Stimulated activated CD4-positive, alpha-beta T cell treated with anti-CD3 and anti-CD28 coated beads, Interleukin-4, amount 100 ng/mL, for 48 hours (primary cell): ENCODE data around the gene ATAD2B.

Experiments
- DNase-seq, 2 donors: peaks; one replicate each; pipeline ENCODE4 v3.0.0-alpha.2; 2020; ENCODE audit warnings: low read depth in 2 of 2

ATAD2B gene

DNA sequence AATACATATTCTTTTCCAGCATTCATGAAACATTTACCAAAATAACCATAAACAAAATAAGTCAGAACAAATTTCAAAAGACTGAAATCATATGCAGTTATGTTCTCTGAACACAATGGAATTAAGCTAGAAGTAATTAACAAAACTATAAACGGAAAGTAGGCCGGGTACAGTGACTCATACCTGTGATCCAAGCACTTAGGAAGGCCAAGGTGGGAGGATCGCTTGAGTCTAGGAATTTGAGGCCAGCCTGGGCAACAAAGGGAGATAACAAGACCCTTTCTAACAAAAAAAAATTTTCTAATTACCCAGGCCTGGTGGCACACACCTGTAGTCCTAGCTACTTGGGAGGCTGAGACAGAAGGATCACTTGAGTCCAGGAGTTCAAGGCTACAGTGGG, 14.9 kb downstream of the ATAD2B start:
- no peak for DNase-seq

DNA sequence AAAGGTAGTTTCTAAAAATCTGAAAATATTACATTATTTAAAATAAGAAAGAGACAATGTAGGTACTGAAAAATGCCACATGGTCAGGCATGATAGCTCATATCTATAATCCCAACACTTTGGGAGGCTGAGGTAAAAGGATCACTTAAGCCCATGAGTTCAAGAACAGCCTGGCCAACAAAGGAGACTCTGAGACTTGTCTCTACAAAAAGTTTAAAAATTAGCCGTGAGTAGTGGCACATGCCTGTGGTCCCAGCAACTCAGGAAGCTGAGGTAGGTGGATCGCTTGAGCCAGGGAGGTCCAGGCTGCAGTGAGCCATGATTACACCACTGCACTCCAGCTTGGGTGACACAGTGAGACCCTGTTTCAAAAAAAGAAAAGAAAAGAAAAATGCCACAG, 21.8 kb downstream of the ATAD2B start:
- no peak for DNase-seq

DNA sequence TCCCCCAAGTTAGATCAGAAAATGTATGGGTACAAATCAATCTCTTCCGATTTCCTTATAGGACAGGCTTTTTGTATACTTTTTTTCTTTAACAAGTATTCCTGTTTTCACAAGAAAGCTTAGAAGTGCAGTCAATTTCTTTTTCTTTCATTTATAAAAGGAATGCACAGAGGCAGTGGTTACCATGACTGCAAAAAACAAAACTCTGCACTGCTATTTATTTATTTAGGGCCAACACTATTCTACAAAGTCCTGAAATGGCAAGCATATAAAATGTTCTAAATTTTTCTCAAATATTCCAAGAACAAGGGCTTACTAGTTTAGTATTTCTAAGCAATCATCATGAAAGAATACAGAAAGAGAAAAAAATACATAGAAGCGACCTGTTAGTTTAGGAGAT, 22.2 kb downstream of the ATAD2B start:
- DNase-seq: no peak

DNA sequence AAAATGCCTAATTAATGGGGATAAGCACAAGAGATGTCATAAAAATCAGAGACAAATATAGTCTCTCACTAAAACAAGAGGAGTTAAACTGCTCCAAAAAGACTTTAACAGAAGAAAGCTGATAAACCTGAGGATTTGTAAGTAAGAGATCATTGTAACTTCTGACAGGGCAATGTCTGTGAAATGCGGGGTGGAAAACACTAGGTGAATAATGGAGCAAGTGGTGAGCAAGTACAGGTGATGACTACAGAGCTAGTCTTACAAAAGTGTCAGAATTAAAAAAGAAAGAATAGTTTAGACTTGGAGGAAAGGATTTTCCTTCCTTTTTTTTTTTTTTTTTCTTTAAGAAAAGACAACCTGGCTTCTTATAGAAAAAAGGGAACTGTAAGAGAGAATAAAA, 22.7 kb downstream of the ATAD2B start:
- no peak for DNase-seq

DNA sequence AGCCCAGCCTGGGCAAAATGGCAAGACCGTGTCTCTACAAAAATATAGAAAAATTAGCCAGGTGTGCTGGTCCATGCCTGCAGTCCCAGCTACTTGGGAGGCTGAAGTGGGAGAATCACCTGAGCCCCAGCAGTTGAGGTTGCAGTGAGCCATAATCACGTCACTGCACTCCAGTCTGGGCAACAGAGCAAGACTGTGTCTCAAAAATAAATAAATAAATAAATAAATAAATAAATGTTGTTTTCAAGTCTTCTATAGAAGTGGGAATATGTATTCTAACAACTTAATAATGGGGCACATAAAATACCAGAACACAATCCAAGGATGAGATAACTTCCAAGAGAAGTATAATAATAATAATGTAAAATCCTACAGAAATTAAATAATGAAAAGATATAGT, 23.9 kb downstream of the ATAD2B start:
- no peak for DNase-seq

DNA sequence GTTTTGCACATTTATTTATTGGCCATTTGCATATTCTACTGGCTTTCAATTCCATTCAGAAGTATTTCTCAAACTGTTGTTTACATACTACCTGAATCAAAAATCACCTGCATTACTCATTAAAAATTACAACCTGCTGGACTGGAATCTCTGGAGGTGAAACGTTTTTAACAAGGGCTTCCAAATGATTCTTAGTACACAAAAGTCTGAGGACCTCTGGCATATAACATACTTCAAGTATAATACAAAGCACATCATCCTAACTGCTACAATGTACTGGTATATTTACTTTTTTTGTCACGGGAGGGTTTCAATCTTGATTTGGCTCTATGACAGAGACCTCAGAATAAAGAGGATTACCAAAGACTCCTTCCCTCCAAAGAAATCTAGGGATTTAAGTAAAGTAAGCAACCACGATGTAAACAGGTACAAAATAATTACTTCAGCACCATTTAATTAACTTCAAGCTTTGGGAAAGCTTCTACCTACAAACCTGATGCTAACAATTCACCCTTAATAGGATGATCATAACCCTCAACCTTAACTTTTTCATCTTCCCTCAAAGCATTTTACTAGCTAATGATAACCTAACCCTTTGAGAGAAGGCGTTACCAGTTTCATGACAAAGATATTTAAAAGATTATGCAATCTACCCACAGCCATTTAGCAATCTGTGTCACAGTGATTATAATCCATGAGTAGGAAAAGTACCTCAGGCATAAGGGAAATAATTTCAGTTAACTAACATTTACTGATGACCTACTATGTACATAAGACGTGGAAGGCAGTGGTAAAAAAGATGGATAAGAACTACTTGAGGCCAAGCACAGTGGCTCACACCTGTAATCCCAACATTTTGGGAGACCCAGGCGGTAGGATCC, 24.7 kb downstream of the ATAD2B start:
- no peak for DNase-seq

DNA sequence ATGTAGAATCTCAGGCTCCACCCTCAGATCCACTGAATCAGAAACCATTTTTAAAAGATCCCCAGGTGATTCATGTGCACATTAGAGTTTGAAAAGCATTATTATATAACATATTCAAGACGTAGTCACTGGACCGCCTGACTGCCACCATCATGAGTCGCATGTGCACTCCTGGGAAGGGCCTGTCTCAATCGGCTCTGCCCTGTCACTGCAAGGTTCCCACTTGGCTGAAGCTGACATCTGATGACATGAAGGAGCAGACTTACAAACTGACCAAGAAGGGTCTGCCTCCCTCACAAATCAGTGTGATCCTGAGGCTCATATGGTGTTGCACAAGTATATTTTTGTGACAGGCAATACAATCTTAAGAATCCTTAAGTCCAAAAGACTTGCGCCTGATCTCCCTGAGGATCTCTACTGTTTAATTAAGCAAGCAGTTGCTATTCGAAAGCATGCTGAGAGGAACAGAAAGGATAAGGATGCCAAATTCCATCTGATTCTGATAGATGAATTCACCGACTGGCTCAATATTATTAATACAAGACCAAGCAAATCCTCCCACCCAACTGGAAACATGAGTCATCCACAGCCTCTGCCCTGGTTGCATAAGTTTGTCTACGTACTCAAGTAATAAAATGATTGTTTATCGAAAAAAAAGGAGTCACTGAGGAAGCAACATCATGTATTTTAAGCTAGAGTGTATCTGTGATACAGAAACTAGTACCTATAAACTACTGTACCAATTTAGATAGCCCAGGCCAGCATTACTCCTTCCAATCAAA, 26.2 kb downstream of the ATAD2B start:
- no peak for DNase-seq

DNA sequence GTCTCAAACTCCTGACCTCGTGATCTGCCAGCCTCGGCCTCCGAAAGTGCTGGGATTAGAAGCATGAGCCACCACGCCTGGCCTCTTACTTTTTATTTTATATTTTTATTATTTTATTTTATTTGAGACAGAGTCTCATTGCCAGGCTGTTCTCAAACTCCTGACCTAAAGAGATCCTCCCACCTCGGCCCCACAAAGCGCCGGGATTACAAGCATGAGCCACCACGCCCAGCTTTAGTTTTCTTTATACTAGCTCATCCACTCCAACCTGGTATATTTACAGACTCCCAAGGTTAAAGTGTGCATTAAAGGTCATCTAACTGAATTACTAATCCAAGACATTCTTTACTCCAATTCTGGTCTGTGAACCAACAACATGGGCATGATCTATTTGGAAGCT, 26.8 kb downstream of the ATAD2B start:
- DNase-seq: no peak

DNA sequence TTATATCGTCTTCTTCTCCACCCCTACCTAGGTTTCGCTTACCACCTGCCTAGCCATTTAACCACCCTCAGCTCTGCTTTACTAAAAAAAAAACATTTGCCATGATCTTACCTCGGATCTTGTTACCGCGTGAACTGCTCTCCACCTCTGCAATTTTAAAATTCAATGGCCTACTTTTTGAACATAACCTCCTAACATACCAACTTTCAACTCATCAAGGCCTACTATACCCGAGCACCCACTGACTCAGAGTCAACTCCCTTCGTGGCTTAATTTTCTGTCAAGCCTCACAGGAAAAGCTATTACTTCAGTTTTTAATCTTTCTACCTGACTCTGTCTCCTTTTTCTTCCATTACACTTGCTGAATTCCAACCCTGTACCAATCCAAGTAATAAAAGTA, 55.7 kb downstream of the ATAD2B start:
- no peak for DNase-seq

DNA sequence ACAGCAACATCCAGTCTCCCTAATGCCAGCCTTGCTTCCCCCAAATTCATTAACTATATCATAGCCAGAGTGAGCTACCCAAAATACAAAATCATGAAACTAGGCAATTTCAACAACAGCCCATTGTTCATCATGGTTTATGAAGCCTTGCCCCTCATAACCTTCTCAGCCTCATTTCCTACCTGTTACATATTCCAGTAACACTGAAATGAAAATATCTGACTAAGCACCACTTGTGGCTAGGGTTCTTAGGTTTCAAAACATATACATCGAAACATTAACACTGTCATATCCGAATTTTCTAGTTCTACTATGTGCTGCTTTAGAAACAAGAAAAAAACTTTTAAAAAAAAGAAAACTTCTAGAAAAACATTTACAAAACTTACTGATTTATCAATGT, 59.5 kb downstream of the ATAD2B start:
- DNase-seq: no peak

DNA sequence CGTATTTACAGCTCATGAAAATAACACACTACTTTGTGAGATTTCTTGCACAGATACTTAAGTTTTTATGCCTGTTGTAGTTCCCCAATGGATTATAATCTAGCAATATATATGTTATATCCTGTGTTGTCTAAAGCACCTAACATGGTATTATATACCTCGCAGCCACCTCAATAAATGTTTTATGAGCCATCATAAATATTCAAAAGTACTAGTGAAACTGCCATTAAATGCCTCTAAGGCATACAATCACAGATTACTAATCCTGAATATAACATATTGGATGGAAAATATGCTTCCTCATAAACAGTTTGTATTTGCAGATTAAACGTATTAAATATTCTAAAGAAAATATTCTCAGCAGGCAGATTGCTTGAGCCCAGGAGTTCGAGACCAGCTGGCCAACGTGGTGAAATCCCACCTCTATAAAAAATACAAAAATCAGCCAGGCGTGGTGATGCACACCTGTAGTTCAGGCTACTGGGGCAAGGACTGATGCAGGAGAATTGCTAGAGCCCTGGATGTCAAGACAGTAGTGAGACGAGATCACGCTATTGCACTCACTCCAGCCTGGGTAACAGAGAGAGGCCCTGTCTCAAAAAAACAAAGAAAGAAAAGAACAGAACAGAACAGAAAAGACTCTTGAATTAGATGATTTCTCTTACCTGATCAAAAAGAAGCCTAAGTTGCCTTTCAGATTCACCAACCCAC, 64.1 kb downstream of the ATAD2B start:
- no peak for DNase-seq

DNA sequence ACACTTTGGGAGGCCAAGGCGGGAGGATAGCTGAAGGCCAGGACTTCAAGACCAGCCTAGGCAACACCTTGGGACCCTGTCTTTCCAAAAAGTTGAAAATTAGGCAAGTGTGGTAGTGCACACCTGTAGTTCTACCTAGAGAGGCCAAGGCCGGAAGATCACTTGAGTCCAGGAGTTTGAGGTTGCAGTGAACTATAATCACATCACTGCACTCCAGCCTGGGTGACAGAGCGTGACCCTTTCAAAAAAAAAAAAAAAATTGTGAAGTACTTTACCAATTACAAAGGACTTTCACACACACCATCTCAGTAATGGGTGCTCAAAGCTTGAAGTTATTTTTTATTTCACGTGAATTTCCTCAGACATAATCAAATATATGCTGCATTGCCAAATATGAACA, 65.0 kb downstream of the ATAD2B start:
- DNase-seq: no peak

DNA sequence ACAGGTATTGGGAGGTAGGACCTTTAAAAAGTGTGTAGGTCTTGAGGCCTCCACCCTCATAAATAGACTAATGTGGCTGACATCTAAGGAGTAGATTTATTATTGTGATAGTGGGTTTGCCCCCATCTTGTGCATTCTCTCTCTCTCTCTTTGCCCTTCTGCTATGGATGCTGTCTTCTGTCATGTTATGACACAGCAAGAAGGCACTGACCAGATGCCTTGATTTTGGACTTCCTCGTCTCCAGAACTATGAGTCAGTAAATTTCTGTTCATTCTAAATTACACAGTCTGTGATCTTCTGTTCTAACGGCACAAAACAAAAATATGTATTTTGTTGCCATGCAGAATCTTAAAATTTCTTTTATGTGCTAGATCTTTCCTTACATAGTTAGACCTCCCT, 66.9 kb downstream of the ATAD2B start:
- no peak for DNase-seq

DNA sequence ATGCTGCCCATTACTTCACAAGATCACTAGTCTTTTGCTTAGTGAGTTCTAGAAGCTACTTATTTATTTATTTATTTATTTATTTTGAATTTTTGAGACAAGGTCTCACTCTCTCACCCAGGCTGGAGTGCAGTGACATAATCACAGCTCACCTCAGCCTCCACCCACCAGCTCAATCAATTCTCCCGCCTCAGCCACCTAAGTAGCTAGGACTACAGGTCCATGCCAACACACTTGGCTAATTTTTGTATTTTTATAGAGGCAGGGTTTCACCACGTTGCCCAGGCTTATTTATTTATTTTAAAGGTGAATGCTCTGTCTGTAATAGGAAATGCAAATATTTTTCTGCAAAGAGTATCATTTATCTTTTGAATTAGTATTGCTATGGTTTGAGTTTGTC, 67.7 kb downstream of the ATAD2B start:
- DNase-seq: no peak

DNA sequence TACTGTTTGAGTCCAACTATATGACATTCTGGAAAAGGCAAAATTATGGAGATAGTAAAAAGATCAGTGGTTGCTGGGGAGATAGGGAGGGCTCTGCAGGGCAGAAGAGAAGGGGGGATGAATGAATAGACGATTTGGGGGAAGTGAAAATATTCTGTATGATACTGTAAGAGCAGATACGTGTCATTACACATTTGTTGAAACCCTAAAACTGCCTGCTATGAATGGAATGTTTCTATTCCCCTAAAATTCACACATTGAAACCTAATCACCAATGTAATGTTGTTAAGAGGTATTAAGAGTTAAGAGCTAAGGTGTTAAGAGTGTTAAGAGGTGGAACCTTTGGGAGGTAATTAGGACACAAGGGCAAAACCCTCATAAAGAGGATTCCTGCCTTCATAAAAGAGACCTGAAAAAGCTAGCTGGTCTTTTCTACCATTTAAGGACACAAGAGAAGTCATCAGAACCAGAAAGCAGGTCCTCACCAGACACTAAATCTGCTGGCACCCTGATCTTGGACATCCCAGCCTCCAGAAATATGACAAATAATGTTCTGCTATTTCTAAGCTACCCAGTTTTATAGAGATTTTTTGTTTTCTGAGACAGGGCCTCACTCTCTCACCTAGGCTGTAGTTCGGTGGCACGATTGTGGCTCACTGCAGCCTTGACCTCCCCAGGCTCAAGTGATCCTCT, 76.2 kb downstream of the ATAD2B start:
- no peak for DNase-seq

DNA sequence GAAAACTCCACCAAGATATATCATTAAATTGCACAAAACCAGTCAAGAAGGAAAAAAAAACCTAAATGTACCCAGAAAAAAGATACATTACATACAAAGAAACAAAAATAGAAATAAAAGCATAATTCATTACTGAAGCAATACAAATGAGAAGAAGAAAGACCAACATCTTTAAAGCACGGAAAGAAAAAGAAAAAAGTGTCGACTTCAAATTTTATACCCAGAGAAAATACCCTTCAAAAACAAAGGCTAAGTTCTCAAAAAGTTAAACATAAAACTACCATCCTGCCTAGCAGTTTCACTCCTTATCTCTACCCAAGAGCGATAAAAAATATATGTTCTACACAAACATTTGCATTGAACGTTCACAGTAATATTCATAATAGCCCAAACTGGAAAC, 82.0 kb downstream of the ATAD2B start:
- DNase-seq: no peak

DNA sequence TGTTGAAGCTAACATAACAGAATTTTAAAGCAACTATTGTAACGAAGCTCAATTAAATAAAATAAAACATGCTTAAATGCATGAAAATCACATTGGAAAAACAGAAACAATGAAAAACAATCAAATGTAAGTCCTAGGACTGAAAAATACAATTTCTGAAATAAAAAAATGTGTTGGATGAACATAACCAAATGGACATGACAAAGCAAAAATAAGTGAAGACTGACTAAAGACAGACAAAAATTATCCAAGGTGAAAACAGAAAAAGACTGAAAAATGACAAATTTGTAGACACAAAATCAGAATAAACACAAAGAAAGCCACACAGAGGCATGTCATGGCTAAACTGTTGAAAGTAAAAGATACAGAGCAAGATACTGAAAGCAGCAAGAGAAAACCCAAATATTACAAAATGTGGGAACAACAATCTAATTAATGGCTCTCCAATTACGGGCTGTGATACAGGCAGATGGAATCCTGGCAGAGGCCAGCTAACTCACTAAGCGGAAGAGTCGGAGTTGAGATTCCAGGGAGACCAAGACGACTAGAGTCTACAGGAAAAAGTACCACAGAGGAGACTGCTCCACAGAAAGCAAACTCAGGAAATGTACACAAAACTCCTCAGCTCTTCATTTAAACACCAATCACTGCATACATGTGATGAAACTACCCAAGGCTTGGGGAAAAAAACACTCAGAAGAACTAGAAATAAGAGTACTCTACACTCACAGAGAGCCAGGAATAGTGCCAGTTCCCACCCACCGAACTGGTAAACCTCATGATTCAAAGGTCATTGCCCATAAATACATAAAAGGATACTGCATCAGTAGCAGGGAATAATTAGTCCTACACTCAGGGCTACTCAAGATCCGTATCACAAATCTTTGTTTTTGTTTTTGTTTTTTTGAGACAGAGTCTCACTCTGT, 83.6 kb downstream of the ATAD2B start:
- DNase-seq: no peak

DNA sequence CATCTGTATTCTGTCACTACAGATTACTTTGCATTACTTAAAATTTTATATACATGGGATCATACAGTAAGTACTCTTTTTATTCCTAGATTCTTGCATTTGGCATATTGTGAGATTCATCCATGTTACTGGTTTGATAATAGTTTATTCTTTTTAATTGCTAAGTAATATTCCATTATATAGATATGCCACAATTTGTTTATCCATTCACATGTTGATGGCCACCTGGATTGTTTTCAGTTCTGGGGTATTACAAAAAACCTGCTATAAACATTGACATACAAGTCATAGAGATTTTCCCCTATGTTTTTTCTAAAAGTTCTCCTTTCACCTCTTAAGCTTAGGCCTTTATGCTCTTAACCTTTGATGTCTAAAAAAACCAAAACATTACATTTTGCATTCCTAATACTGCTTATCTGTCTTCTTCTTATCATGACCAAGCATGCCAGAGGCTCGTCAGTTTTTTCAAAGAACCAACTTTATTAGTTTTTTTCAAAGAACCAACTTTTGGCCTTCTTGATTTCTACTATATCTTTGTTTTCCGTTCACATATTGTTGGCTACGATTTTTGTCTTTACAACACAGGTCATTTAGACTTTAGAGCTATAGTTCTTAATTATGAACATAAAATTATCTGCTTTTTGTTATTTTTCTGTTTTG, 86.9 kb downstream of the ATAD2B start:
- no peak for DNase-seq

DNA sequence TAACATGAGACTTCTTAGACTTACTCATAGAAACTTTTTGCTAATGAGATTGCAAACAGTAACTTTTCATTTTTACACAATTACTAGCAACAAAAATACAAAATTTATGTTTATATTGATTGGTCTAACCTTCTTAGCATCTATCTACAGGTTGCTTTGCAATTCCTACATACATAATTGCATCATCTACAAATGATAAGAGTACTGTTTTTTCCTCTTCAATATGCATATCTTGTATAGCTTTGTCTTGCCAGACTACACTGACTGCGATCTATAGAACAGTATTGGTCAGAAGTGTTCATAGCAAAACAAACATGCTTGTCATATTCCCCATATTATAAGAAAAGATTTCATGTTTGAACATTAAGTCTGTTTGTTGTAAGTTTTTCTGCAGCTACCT, 87.9 kb downstream of the ATAD2B start:
- DNase-seq: no peak

DNA sequence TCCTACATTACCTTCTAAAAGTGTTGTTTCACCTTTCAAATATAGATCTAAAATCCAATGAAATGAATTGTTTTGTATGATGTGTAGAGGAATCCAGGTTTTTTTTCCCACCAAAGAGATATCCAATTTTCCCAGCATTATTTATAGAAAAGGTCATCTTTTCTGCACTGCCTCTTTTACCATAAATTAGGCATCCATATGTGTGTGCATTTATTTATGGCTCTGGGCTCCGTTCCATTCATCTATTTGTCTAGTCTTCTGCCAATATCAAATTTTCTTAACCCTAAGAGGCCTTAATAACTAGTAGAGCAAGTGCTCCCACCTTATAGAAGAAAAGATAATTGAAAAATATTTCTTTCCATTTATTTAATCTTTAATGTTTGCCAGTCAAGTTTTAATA, 88.3 kb downstream of the ATAD2B start:
- no peak for DNase-seq
